Mucosa of rectum (tissue), 2 donors: ENCODE measurements around the gene MBD4.
A peak's percentile ranks its signal among the peaks of the same experiment; 100 is the strongest.
"Not testable (repeated sequence)": the region's sequence is repeated elsewhere in the genome, so short reads cannot be mapped to it uniquely, and the experiment has no call there.

ENCODE experiments used
- H3K27ac ChIP-seq, 2 donors: one replicate each; pipeline ENCODE4 v1.7.0; 2013; ENCODE audit warnings: inconsistent platforms in 2 of 2, low read depth in 2 of 2, low read length in 2 of 2
- H3K27me3 ChIP-seq, 2 donors: one replicate each; pipeline ENCODE4 v1.7.0; 2013; ENCODE audit warnings: low read length in 2 of 2; ENCODE audit not compliant: control insufficient read depth in 2 of 2, insufficient read depth in 2 of 2
- H3K36me3 ChIP-seq, 2 donors: one replicate each; pipeline ENCODE4 v1.7.0; 2013; ENCODE audit warnings: low read length in 2 of 2; ENCODE audit not compliant: control insufficient read depth in 2 of 2, insufficient read depth in 2 of 2
- H3K4me1 ChIP-seq, 2 donors: one replicate each; pipeline ENCODE4 v1.7.0; 2013; ENCODE audit warnings: low read length in 2 of 2, mild to moderate bottlenecking in 1 of 2; ENCODE audit not compliant: control insufficient read depth in 2 of 2, insufficient read depth in 2 of 2
- H3K4me3 ChIP-seq, 2 donors: one replicate each; pipeline ENCODE4 v1.7.0; 2013; ENCODE audit warnings: low read length in 2 of 2
- H3K9ac ChIP-seq, 2 donors: one replicate each; pipeline ENCODE4 v1.7.0; 2013; ENCODE audit warnings: low read length in 2 of 2, low read depth in 1 of 2, mild to moderate bottlenecking in 1 of 2
- H3K9me3 ChIP-seq, 2 donors: one replicate each; pipeline ENCODE4 v1.7.0; 2013; ENCODE audit warnings: low read length in 2 of 2; ENCODE audit not compliant: control insufficient read depth in 2 of 2
- donor health status: healthy.
- donor health status: Normal muscosa, but diverticular disease.

The MBD4 gene

DNA sequence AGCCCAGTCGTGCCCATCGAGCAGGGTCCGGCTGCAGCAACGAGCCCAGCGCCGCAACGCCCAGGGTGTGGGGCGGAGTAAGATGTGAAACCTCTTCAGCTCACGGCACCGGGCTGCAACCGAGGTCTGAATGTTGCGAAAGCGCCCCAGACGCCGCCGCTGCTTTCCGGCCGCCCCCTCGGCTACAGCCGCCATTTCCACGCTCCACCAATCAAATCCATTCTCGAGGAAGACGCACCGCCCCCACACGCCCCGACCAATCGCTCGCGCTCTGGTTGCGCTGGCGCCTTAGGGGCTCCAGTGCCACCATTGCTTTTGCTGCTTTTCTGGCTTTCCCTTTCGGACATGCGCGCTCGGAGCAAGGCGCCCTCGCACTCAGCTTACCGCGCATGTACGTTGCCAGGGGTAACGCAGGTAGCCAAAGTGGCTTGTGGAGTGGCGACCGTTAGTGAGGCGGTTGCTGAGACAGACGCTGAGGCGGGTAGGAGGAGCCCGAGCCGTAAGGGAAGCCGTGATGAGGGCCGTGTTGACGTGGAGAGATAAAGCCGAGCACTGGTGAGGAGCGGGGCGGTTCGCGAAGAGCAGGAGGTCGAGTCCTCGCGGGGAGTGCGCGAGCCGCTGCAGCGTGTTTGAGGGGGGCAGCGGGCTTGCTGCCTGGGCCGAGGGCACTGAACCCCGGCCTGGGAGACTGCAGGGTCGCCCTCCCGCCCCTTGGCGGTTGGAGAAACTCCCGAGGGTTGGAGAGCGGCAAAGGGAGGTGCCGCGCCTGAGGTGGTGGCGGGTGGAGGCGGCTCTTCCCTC is at the start of gene MBD4, which contains the start of gene IFT122:
Gene MBD4, minus strand, starts transcription at position 132 of the 801 bp plus-strand sequence. Its CDS starts 115 bp downstream, at position 17.
Gene IFT122, plus strand, starts transcription at position 408 of the 801 bp plus-strand sequence. Its CDS starts 107 bp downstream, at position 515.
- peak within 1 kb of the TSS; percentile 94 to 97 for H3K9ac ChIP-seq
- H3K4me3 ChIP-seq, result peak within 1 kb of the TSS; percentile 97 to 98
- no peaks in the 10 kb centered on the region for H3K9me3 ChIP-seq
- peak within 1 kb of the TSS; percentile 92 to 95 for H3K27ac ChIP-seq
- H3K27me3 ChIP-seq, result no peaks in the 10 kb centered on the region
- H3K4me1 ChIP-seq, result peaks cover 17 to 22% of the 10 kb centered on the region in 2 donors
- H3K36me3 ChIP-seq, result peaks cover 18 to 20% of the 10 kb centered on the region in 2 donors

- H3K4me3 ChIP-seq, H3K27ac ChIP-seq, H3K9me3 ChIP-seq, H3K4me1 ChIP-seq, H3K27me3 ChIP-seq, H3K9ac ChIP-seq: not testable (repeated sequence)
- peaks cover 11 to 25% of the 10 kb centered on the region in 2 donors for H3K36me3 ChIP-seq
Measured at GRCh38 chr3:129489258-129489657, 49.5 kb upstream of the MBD4 start.

DNA sequence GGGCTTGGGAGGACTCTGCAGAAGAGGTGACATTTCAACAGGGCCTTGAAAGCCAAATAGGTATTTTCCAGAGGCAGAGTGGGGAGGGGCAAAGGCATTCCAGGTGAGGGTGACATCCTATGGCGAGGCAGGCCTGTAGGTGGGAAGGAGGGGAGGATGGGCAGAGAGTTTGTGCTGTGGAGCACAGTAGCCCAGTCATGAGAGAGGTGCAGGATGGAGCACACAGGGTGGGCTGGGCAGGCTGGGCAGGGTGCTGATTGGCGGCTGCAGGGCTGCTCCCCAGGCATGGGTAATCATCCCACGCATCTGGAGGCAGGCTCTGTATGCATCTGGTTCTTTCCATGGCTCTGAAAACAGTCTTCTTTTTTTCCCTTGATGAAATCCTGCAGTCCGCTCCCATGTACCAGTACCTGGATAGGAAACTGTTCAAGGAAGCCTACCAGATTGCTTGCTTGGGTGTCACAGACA is 48.2 kb upstream of the MBD4 start:
- peaks cover 5 to 28% of the 10 kb centered on the region in 2 donors for H3K36me3 ChIP-seq
- not testable (repeated sequence) for H3K4me1 ChIP-seq, H3K4me3 ChIP-seq, H3K27ac ChIP-seq, H3K9me3 ChIP-seq, H3K9ac ChIP-seq, H3K27me3 ChIP-seq

- Histone ChIP-seq H3K9ac (no peak overlapping the region), H3K27me3 (no peaks in the 10 kb centered on the region), H3K27ac (no peak overlapping the region), H3K4me1 (no peaks in the 10 kb centered on the region), H3K4me3 (no peak overlapping the region), H3K36me3 (peaks cover 5 to 25% of the 10 kb centered on the region in 2 donors), H3K9me3 (no peaks in the 10 kb centered on the region)
Measured at GRCh38 chr3:129487183-129487867, 47.6 kb upstream of the MBD4 start.

DNA sequence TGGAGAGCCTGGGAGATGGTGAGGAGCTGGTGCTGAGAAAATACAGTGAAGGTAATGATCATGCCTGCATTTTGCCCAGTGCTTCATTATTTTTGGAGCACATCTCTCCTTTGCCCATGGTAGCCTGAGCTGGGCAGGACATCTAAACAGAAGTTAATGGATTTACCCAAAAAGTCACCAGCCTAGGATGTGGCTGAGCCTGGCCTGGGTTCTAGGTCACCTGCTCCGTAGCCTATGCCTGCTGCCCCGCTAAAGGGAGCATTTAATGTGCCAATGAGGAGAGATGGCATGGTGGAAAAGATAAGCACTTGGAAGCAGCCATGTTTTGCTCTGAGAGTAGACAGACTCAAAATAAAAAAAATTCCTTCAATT is 46.9 kb upstream of the MBD4 start:
- Histone ChIP-seq H3K4me3 (no peak overlapping the region), H3K27me3 (no peaks in the 10 kb centered on the region)

DNA sequence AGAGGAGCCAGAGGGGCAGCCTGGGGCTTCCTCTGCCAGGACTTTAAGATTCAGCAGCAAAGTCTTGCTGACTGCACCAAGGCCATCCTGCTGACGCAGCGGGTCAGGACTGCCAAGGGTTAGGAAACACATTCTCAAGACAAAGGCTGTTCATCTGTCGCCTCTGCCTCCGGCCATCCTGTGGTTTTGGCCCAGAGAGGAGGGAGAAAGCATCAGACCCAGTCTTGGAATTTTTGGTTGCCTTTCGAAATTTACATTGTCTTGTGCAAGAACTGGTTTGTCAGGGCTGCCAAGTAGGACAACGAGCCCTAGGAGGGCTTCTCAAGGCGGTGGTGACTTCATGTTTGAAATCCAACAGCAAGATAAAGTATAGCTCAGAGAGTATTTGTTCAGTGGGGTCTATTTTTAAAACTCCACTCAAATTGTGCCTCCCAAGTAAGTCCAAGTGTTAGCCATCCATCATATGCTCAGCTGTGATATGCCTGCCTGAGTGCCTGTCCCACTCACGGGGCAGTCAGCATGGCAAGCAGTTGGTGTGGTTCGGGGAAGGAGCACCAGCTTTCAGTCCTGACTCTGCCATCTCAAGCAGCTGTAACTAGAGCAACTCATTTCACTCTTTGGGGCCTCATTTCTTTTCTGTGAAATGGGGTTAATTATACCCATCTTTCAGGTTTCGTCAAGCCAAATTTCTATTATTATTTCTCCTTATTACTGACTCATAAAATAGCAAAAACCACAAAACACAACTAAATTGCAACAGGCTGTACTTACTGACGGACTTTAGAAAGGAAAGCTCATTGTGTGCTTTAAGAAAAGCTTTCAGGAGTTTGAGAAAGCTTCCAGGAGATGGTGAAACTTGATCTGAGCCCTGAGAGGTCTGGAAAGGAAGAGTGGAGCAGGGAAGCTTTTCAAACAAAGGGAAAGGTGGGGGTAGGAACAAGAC is 46.2 kb upstream of the MBD4 start:
- Histone ChIP-seq H3K9me3 (no peaks in the 10 kb centered on the region), H3K4me1 (no peaks in the 10 kb centered on the region), H3K36me3 (peaks cover 0 to 24% of the 10 kb centered on the region in 2 donors), H3K27me3 (no peaks in the 10 kb centered on the region), H3K4me3 (no peak overlapping the region), H3K9ac (no peak overlapping the region), H3K27ac (peak overlapping the region; percentile 38 to 61)

More for the DNA sequence above, 46.9 kb upstream of the MBD4 start:
- Histone ChIP-seq H3K9ac (no peak overlapping the region), H3K36me3 (peaks cover 0 to 27% of the 10 kb centered on the region in 2 donors), H3K9me3 (no peaks in the 10 kb centered on the region), H3K27ac (no peak overlapping the region), H3K4me1 (no peaks in the 10 kb centered on the region)

- not testable (repeated sequence) for H3K9ac ChIP-seq, H3K9me3 ChIP-seq, H3K27ac ChIP-seq, H3K27me3 ChIP-seq, H3K4me3 ChIP-seq, H3K4me1 ChIP-seq
- H3K36me3 ChIP-seq, result peaks cover 3 to 29% of the 10 kb centered on the region in 2 donors
Measured at GRCh38 chr3:129485146-129485545, 45.4 kb upstream of the MBD4 start.

GRCh38 chr3:129483870-129484269 is 44.1 kb upstream of the MBD4 start:
- Histone ChIP-seq H3K27ac (no peak overlapping the region), H3K9ac (no peak overlapping the region), H3K4me3 (no peak overlapping the region), H3K36me3 (peaks cover 3 to 39% of the 10 kb centered on the region in 2 donors), H3K9me3 (no peaks in the 10 kb centered on the region), H3K27me3 (no peaks in the 10 kb centered on the region), H3K4me1 (no peaks in the 10 kb centered on the region)

DNA sequence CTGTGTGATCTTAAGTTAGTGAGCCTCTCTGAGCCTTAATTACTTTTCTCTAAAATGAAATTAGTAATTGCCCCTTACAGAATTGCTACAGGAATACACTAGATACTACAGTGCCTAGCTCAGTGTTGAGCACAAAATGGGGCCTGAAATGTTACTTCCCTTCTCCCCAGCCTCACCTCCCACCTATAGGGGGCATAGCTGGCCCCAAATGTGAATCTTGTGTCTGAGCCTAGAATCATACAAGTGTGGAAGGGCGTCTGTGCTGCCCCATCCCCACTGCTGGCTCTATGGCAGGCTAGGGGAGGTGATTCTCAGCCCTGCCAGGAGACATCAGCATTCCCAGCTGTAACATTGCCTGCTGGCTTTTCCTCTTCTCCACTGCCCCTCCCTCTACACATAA is 43.0 kb upstream of the MBD4 start:
- H3K9me3 ChIP-seq, result no peaks in the 10 kb centered on the region
- peaks cover 7 to 43% of the 10 kb centered on the region in 2 donors for H3K36me3 ChIP-seq
- no peak overlapping the region for H3K4me3 ChIP-seq
- H3K9ac ChIP-seq, result no peak overlapping the region
- H3K4me1 ChIP-seq, result no peaks in the 10 kb centered on the region
- no peak overlapping the region for H3K27ac ChIP-seq
- H3K27me3 ChIP-seq, result no peaks in the 10 kb centered on the region
